GM19372 (cell line): ENCODE data around the gene TBC1D1.

Experiments used
- ATAC-seq: cut with Tn5 transposase; IDR thresholded peaks from one replicate; pipeline ENCODE4 v1.9.1; 2021; ENCODE audit warnings: mild to moderate bottlenecking, low read depth, moderate library complexity; ENCODE audit not compliant: unreplicated experiment

The TBC1D1 gene

DNA sequence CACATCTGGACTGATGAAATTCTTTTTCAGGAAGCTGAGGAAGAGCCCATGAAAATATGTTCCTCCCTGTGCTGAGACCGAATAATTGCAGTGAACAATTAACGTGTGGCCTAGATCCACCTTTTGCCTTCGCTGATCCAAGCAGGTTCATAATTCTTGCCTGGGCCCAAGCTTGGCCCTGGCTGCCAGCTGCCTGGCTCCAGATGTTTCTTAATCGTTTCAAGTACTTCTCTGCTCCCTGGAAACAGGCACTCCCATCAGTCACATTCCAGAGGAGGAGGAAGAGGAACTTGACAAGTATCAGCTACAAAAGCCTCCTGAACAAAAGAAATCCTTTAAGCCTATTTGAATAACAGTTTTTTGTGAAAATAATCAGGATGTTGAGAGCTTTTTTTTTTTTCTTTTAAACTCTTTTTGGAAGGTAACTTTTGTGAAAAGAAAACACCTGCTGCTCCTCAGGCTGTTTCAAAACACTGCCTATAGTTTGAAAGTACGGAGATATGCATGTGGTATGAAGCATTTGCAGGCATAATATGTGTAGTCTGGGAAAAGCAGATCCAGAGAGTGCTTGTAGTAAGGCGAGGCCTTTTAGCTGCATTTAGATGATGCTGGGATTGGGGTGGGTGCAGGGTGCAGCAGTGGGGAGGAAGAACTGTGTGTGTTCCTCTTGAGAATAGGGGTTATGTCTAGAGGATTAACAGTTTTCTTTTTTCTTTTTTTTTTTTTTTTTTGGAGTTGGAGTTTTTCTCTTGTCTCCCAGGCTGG, 223.7 kb downstream of the TBC1D1 start:
- no peak for ATAC-seq

DNA sequence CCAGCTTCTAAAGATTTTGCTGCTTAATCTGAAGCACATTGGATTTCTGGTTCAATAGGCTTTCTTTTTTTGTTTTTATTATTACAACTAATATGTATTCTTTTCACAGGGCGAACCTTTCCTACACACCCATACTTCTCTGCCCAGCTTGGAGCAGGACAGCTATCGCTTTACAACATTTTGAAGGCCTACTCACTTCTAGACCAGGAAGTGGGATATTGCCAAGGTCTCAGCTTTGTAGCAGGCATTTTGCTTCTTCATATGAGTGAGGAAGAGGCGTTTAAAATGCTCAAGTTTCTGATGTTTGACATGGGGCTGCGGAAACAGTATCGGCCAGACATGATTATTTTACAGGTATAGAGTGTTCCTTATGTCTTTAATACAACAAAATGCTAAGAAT, 224.7 kb downstream of the TBC1D1 start:
- no peak for ATAC-seq

DNA sequence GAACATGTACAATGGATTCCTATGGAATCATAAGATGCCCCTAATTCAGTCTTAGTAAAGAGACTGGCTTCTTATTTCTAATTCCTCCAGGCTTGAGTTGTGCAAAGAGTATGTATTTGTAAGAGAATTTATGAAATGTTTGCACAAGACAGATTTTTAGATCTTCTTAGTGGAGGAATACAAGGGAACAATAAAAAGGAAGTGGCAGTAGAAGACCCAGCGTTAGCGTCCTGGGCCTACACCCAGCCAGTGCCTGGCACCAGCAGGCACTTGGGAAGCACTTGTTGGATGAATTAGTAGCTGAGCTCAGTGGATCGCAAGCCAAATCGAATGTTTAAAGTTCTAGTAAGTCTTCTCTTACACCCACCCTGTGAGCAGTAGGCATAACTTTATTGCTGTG, 226.7 kb downstream of the TBC1D1 start:
- ATAC-seq, result no peak

DNA sequence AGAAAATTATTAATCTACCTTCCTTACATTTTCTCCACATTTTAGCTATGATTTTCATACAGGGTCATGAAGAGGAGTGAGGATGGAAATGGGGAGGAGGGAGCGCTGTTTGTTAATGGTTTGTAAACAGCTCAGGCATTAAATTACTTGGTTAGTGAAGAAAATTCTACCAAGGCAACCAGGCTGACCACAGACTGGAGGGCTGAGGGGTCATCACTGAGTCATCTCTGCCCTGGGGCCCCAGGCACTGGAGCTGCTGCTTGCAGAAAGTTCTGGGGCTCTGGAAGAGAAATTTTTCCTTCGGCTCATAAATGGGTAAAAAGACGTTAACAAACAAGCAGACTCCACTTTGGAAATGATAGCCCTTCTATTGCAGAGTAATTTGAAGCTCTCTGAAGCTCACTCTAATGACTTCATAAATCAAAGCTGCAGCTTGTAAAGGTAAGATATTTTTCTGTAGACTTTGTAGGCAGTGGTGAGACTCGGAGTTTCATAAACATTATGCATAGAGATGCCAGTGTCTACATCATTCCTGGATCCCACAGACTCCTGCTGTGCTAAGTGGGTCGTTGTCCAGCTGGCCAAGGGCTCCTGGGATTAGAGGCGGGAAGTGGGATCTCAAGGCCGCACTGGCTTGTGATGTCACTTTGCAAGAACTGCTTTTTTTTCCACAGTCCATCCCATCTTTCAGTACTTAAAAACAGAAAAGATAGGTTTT, 228.9 kb downstream of the TBC1D1 start:
- no peak for ATAC-seq

DNA sequence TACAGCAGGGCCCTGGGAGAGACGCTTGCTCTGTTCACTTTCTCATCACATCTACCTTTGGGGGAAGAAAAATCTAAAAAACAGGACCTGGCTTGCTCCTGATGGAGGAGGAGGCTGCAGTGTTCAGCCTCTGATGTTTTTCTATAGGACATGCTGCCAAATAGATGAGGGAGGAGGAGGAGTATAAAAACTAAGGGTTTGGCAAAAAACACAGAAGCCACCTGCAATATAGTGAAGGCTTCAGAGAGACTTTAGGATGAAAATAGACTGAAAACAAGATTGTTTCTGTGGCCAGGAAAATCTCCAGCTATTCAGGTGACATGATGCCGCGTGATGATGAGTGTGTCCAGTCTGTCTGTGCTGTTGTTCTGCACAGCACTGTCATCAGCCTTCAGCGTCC, 229.9 kb downstream of the TBC1D1 start:
- ATAC-seq, result no peak

DNA sequence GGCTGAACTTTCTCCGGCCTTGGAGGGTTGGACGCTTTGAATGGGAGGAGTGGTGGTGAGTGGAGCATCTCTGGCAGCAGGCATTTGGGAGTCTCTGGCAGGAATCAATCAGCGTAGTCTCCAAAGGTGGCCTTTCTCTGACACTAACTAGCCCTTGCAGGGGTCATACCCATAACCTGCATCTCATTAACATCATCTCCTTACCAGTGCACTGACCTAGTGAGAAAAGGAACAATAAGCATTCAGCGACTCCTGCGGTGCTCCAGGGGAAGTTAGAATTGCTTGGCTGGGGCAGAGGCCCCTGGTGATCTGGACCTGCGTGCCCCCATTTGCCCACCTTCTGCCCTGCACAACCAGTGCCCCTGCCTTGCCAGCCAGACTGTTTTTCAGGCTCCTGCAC, 231.2 kb downstream of the TBC1D1 start:
- ATAC-seq, result no peak

DNA sequence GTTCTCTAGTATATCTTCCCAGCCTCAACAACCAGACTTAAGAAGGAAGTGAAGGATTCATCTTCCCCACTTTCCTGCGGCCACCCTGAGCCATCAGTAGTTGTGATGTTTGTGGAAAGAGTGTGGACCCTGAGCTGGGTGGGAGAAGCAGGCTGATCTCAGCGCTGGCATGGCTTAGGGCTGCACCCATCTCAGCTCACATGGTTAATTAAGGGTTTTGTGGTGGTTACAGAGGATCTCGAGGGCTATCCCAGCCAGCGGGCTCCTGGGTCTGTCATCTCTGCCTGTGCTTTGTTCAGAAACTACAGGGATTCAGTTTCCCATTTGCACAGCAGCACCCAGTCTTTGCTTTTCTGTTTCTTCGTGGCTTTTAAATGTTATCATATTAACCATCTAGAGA, 232.7 kb downstream of the TBC1D1 start:
- ATAC-seq, result no peak

DNA sequence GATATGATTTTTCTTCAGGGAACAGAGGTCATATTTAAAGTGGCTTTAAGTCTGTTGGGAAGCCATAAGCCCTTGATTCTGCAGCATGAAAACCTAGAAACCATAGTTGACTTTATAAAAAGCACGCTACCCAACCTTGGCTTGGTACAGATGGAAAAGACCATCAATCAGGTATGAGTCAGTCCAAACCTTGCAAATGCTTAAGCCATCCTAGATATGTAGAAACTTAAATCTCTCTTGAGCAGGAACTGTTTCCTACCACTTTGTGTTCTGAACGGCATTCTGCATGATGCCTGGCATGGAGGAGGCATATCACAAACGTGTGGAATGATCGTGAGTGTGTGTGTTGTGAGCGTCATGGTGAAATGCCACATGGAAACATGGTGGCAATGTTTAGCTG, 234.1 kb downstream of the TBC1D1 start:
- no peak for ATAC-seq

DNA sequence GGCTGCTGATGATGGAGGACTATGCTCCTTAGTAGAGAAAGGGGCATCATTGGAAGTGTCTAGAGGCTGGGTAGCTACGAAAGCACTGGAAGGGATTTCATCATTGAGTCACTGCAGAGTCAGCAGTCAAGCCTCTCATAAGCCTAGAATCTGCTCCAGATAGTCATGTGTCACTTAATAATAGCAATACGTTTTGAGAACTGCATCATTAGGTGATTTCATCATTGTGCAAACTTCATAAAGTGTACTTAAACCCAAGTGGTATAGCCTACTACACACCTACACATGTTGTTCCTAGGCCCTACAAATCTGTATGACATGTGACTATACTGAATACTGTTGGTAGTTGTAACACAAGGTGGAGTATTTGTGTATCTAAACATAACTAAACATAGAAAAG, 234.9 kb downstream of the TBC1D1 start:
- no peak for ATAC-seq

DNA sequence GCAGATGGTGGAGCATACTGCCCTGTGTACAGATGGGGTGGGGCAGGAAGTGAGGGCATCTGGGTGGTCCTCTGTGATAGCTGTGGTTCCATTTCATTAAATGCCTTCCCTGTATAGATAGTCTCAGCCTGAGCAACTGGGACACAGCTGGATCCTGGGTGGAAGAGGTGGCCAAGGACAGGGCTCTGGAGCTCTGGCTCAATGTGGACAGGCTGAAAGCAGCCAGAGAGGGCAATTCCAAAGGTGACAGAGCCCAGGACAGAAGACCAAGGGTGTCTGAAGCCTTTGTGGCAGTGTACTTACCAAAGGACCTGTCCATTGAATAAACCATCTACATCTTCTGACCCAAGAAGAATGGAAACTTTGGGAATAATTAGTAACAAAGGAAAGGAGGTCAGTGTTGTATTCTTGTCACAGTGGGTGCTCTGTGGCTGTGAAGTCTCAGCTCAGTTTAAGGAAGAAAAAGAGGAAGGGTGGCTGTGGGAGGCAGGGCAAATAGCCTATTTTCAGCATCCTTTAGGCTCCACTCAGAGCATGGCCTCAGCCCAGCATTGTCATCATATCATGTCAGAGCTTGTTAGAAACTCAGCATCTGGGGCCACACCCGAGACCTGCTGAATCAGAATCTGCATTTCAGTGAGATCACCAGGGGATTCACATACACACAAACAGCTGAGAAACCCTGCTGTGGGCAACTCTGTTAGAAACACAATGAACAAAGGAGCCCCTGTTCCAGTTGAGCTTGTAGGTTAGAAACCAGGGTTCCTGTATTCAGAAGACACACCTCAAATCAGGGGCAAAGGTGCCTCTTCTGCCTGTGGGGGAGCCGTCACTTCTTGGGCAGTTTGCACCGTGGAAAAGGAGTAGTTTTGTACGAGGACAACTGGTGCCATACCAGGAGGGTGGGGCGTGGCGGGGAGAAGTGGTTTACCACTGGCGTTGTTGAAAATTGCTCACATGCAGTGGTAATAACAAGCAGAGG, 237.9 kb downstream of the TBC1D1 start:
- peak; percentile 28 for ATAC-seq

DNA sequence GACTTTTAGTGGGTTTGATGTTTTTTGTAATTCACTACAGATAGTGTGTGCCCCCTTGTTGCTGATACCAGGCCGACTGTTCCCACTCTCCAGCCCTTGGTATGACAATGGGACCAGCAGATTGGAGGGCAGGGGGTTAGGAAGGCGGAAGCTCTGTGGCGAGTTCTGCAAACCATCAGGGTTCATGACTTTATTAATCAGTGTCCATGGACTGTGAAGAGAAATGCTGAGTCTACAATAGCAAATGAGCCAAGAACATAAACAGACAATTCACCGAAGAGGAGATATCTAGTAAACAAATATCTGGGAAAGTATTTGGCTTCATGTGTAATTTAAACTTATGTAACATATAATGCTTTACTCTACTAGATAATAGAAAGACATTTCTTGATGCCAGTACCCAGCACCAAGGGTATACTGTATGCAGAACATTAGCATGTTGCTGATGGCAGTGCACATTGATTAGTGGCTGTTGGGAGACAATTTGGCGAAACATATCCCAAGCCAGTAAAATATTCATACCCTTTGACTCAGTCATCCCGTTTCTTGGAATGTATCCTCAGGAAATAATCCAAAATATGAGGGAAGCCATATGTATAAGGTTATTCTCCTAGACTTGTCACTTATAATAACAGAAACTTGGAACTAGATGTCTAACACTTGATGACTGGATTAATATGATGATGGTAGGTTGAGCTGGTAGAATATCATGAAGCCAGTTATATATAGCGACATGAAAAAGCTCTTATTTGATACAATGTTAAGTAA, 238.8 kb downstream of the TBC1D1 start:
- no peak for ATAC-seq

DNA sequence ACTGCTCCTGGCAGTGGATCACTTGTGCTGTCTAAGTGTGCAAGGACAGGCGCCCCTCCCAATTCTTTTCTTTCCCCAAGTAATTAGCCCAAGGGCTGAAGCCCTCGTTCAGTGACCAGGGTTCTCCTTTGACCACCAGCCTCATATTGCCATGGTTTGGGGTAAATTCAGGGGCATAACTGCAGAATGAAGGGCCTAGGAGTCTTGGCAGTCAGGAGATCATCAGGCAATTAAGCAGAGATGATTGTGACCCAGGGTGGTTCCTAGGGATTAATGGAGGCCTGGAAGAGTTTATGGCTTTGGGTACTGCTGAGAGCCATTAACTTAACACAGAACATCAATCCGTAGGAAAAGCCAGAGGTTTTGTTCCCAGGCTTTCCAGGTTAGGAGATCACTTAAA, 240.0 kb downstream of the TBC1D1 start:
- ATAC-seq, result no peak

DNA sequence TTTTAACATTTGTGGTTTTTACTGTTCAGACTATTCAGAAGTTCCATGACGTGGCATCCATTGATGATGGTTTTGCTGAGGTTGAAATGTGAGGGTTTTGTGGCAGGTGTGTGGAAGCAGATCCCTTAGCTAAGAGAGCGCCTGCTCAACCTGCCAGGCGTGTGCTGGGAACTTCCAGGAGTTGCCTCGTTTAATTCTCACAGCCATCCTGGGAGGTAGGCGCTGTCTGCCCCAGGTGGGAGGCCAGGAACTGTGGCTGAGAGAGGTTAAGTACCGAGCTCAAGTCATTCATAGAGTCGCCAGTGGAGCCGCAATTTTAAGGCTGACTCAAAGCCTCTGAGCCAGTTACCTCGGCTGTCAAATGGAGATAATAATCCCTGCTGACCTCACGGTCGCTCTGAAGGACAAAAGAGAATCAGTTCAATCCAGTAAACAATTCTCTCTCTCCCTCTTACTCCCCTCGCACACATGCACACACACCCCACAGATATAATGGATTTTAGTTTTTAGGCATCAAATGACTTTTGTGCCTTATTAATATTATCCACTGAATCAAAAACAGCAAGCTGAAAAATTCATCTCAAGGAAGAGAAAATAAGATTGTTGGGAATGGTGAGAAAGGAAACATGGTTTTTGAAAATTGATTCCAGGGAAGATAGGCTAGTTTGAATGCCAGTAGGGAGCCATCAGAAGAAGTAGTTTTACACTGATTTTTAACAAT, 240.6 kb downstream of the TBC1D1 start:
- ATAC-seq, result no peak

DNA sequence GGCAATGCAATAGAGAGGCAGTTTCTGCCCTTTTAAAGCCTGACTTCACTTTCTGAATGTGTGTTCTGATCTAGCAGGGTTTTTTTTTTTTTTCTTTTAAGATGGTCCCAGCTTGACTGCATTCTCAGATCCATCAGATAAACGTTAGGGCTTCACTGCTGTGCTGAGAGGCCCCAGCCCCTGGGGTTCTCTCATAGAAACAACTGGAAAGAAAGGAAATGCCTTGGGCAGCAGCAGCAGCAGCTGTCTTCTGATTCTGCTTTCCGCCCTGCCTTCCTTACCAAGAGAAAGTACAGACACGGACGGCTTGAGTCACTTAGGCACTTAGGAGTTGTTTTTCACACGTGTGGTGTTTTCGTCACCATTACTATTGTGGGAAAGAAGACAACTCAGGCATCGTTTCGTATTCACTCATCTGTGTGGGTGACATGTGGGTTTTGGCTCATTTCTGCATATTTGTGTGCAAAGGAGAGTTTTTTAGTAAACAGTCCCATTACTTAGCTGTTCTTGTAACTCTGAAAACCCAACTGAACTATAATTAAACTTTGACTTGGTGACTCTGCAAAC, 241.3 kb downstream of the TBC1D1 start:
- ATAC-seq, result peak; percentile 76

DNA sequence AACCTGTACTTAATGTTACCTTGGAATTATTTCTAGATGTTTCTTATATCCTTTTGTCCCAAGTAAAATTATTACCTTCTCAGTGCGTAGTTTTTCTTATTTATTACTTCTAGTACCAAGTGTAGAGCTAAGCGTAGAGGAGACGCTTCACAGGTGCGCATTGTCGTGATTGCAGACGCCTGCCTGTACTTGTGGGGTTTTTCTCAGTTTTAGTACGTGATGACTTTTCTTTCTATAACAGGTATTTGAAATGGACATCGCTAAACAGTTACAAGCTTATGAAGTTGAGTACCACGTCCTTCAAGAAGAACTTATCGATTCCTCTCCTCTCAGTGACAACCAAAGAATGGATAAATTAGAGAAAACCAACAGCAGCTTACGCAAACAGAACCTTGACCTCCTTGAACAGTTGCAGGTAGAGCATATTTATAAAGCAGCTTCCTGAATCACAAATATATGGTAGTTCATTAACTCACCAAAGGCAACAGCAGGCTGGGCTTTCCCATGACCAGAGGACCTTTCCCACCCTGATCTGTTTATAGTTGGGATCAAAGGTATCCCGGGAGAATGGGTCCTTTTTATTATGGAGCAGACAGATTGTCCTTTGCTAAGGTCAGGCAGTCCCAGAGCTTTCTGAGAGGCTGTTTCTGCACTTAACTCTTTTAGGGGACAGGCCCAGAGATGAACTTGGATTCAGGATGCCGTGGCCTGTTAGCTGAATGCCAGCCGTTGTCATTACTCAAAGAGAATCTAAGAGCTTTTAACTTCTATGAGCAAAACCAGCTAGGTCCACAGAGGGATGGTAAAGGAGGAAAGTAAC, 242.2 kb downstream of the TBC1D1 start:
- no peak for ATAC-seq

DNA sequence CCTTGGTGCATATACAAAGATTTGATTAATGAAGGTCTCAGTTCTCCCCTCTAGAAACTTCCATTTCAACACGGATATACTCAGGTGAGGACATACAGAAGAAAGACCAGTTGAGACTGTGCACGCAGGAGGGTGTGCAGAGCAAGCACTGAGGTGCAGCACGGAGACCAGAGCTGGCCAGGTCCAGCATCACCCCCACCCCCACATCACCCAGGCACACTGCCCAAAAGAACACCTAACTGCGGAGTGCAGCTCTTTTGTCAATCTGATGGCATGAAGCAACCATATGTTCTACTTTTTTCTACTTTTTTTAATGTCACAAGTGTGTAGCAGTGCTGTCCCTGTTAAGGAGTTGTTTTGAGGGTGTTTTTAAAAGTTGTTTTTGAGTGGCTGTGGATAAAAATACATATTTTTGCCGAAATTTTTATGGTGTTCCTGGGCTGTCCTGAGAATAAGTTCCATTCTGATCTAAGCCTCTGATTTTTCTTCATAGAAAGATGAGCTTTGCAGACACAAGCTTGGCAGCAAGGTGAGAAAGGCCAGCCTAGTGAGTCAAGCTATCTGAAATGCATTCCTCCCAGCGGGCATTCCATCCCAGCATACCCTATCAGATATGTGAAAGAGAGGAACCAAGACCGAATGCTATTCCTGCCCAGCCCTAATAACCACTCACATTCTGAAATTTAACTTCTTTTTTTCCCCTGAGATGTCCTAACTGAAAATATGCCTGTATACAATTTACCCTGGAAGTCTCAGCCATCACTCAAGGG, 243.0 kb downstream of the TBC1D1 start:
- no peak for ATAC-seq

DNA sequence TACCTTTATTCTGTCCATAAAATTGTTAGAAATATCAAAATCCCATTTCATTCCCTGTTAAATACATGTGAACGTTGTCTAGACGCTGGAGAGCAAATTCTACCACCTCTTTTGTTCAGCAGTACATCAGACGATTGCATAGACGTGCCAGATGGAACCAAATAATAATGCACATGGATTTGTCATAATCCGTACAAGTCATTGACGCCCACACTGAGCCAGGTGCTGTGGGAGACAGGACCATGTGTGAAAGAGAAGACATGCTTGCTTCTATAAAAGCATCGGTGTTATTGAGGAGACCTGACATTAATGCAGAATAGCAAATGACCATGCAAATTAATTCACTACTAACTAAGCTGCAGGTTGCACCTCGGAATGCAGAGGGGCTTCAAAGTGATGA, 244.3 kb downstream of the TBC1D1 start:
- no peak for ATAC-seq

DNA sequence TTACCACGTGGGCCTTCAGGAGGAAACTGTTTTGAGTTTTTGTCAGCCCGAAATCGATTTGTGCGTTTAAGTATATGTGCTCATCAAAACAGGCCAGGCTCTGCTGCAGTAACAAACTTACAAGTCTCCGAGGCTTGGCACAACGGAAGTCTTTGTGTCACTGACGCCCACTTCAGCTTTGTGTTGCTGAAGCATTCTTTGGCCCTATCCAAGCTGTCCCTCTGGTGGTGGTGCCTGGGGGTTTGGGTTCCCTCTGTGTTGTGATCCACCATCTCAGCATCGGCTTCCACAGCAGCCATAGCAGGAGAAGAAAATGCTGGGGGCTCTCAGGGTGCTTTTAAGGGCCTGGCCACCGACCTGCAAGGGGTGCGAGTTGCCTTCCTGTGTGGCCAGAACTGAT, 245.7 kb downstream of the TBC1D1 start:
- no peak for ATAC-seq
